CD14-positive monocyte (primary cell): ENCODE results near the gene SSBP2. TPM values are rescaled to one million over a fixed set of nuclear protein-coding genes. Genes with fewer than 3 reads are reported as not detected.
"Not testable (repeated sequence)": the region's sequence is repeated elsewhere in the genome, so short reads cannot be mapped to it uniquely, and the experiment has no call there.

Experiments
- DNase-seq, 3 donors: peaks; one replicate each; pipeline ENCODE4 v3.0.0-alpha.2; 2011 to 2022
- H2AFZ ChIP-seq: 2 replicates; pipeline ENCODE4 v1.6.0; 2012; ENCODE audit warnings: mild to moderate bottlenecking, low read depth, low read length, inconsistent platforms; ENCODE audit not compliant: insufficient read depth, poor library complexity, severe bottlenecking
- H3K27ac ChIP-seq, 2 donors: 1 replicate in 1 of 2; 2 replicates in 1 of 2; pipeline ENCODE4 v1.5.1; 2012 to 2013; ENCODE audit warnings: low read length in 2 of 2, control low read depth in 1 of 2, inconsistent platforms in 1 of 2, low read depth in 1 of 2, mild to moderate bottlenecking in 1 of 2
- H3K27me3 ChIP-seq, 2 donors: one replicate each; pipeline versions ENCODE4 v1.6.0 to v1.6.1; 2011 to 2013; ENCODE audit warnings: low read length in 2 of 2; ENCODE audit not compliant: control insufficient read depth in 2 of 2, insufficient read depth in 2 of 2
- H3K36me3 ChIP-seq, 2 donors: replicated peaks in 1 of 2; 1 replicate in 1 of 2; 2 replicates in 1 of 2; pipeline versions ENCODE4 v1.5.1 to v1.6.1; 2012 to 2013; ENCODE audit warnings: low read length in 2 of 2, control low read depth in 1 of 2, inconsistent platforms in 1 of 2, mild to moderate bottlenecking in 1 of 2; ENCODE audit not compliant: insufficient read depth in 2 of 2, control insufficient read depth in 1 of 2
- H3K4me1 ChIP-seq, 2 donors: 1 replicate in 1 of 2; 2 replicates in 1 of 2; pipeline versions ENCODE4 v1.5.1 to v1.6.1; 2012 to 2013; ENCODE audit warnings: low read length in 2 of 2, control low read depth in 1 of 2, inconsistent platforms in 1 of 2, mild to moderate bottlenecking in 1 of 2, moderate library complexity in 1 of 2; ENCODE audit not compliant: insufficient read depth in 2 of 2, control insufficient read depth in 1 of 2
- H3K4me2 ChIP-seq: replicated peaks from 2 replicates; pipeline ENCODE3; 2012; ENCODE audit warnings: low read length, moderate library complexity, mild to moderate bottlenecking; ENCODE audit not compliant: poor library complexity, severe bottlenecking; ENCODE audit errors: extremely low read depth
- H3K4me3 ChIP-seq, 3 experiments: fragments of 200-600 bp in 1 of 3; sonication (generic) in 1 of 3; replicated peaks in 1 of 3; 1 replicate in 2 of 3; 2 replicates in 1 of 3; pipeline ENCODE4 v1.5.1; 2011 to 2013; ENCODE audit warnings: low read length in 3 of 3, mild to moderate bottlenecking in 3 of 3, control low read depth in 2 of 3, low read depth in 2 of 3, inconsistent platforms in 1 of 3, moderate library complexity in 1 of 3
- H3K79me2 ChIP-seq: 2 replicates; pipeline ENCODE4 v1.6.0; 2012; ENCODE audit warnings: mild to moderate bottlenecking, control low read depth, inconsistent platforms, low read length, moderate library complexity; ENCODE audit not compliant: insufficient read depth
- H3K9ac ChIP-seq: 2 replicates; pipeline ENCODE4 v1.6.0; 2017; ENCODE audit warnings: low read length, mild to moderate bottlenecking; ENCODE audit not compliant: insufficient read depth, poor library complexity, severe bottlenecking
- H3K9me3 ChIP-seq, 2 donors: replicated peaks in 1 of 2; 1 replicate in 1 of 2; 2 replicates in 1 of 2; pipeline versions ENCODE4 v1.5.1 to v1.6.1; 2012 to 2013; ENCODE audit warnings: low read length in 2 of 2, control low read depth in 1 of 2; ENCODE audit not compliant: control insufficient read depth in 1 of 2, insufficient read depth in 1 of 2
- H4K20me1 ChIP-seq: 2 replicates; pipeline ENCODE4 v1.6.0; 2012; ENCODE audit warnings: mild to moderate bottlenecking, low read length, control low read depth, moderate library complexity; ENCODE audit not compliant: insufficient read depth
- H3K27ac Mint-ChIP-seq, 7 donors: one replicate each; pipeline ENCODE4 v1.8.0; 2020; ENCODE audit warnings: mild to moderate bottlenecking in 7 of 7, mixed read lengths in 7 of 7, moderate library complexity in 6 of 7, inconsistent platforms in 2 of 7
- H3K27me3 Mint-ChIP-seq, 3 donors: one replicate each; pipeline ENCODE4 v1.8.0; 2021 to 2022; ENCODE audit warnings: low read depth in 3 of 3, mild to moderate bottlenecking in 3 of 3, mixed read lengths in 3 of 3, moderate library complexity in 3 of 3, inconsistent platforms in 1 of 3
- H3K36me3 Mint-ChIP-seq, 2 donors: one replicate each; pipeline ENCODE4 v1.8.0; 2020; ENCODE audit warnings: mixed read lengths in 2 of 2, inconsistent platforms in 1 of 2, mild to moderate bottlenecking in 1 of 2
- H3K4me1 Mint-ChIP-seq: one replicate; pipeline ENCODE4 v1.8.0; 2020; ENCODE audit warnings: mild to moderate bottlenecking, mixed read lengths
- H3K4me3 Mint-ChIP-seq, 2 donors: one replicate each; pipeline ENCODE4 v1.8.0; 2020; ENCODE audit warnings: mild to moderate bottlenecking in 2 of 2, mixed read lengths in 2 of 2, moderate library complexity in 1 of 2
- H3K9me3 Mint-ChIP-seq, 7 donors: one replicate each; pipeline ENCODE4 v1.8.0; 2020 to 2022; ENCODE audit warnings: mixed read lengths in 7 of 7, mild to moderate bottlenecking in 6 of 7, moderate library complexity in 6 of 7, inconsistent platforms in 2 of 7
- WGBS: methylation state at CpG from one replicate; pipeline ENCODE4 v1.1.5; 2013; ENCODE audit warnings: missing lambda C conversion rate; ENCODE audit not compliant: insufficient coverage; 5-methylcytosine and 5-hydroxymethylcytosine counted together
- intact Hi-C, 2 donors: fragments of 100-400 bp; cut with micrococcal nuclease; formaldehyde crosslinking; loops; one replicate each; pipeline versions ENCODE4 v1.15.0 to v1.15.1; 2023
- polyA plus RNA-seq, 3 donors: library from polyadenylated mRNA; depleted of rRNA in 1 of 3; unstranded in 2 of 3; stranded (reverse) in 1 of 3; fragments of 300-500 nt in 2 of 3; fragments of >200 nt in 1 of 3; fragmentation: Illumina TruSeq in 2 of 3; gene quantifications; 1 replicate in 2 of 3; 2 replicates in 1 of 3; pipeline ENCODE4 v1.2.3, GENCODE V29; 2012 to 2021
- TF ChIP-seq, protein P1 (sequence below): fragments of 200-600 bp; IDR thresholded peaks from one replicate; pipeline ENCODE4 v1.8.0; 2022; ENCODE audit warnings: antibody characterized with exemption, mild to moderate bottlenecking

The SSBP2 gene
- polyA plus RNA-seq, 3 donors, result 29.1 to 55.2 (median 53.4) TPM

DNA sequence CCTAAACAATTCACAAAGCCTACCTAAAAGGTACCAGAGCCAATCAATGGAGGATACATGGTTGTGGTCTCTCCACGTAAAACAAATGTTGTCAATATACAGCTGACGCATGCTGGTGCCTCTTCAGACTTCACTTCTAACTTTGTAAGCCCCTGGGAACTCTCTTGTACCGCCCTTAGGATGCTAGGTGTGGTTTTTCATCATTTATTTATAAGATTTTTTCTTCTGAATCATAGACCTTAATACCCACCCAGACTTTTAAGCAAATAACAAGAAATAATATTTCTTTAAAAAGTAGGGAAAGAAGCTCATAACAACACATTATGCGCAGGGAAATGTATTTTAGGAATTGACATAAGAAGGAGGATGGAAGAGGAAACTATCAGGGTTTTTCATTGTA is 33.0 kb downstream of the SSBP2 start:
- Histone ChIP-seq H3K9ac (no peak overlapping the region), H3K9me3 (no peaks in the 10 kb centered on the region), H3K79me2 (peaks cover 5% of the 10 kb centered on the region), H3K36me3 (no peaks in the 10 kb centered on the region), H3K4me1 (no peaks in the 10 kb centered on the region), H3K4me2 (no peak overlapping the region), H4K20me1 (peaks cover 43% of the 10 kb centered on the region), H3K27ac (no peak overlapping the region), H2AFZ (no peak overlapping the region), H3K4me3 (no peak overlapping the region), H3K27me3 (no peaks in the 10 kb centered on the region)
- WGBS, result 83% methylated on average over 1 of the region's 4 CpGs
- intact Hi-C loops, result no loop called here
- Mint-ChIP-seq H3K9me3 (peaks cover 0 to 3% (median 0%) of the 10 kb centered on the region in 7 donors), H3K4me3 (no peak overlapping the region), H3K36me3 (peaks cover 3 to 6% of the 10 kb centered on the region in 2 donors), H3K27me3 (no peaks in the 10 kb centered on the region), H3K27ac (no peak overlapping the region), H3K4me1 (peaks cover 16% of the 10 kb centered on the region)
- TF ChIP-seq, protein P1, sequence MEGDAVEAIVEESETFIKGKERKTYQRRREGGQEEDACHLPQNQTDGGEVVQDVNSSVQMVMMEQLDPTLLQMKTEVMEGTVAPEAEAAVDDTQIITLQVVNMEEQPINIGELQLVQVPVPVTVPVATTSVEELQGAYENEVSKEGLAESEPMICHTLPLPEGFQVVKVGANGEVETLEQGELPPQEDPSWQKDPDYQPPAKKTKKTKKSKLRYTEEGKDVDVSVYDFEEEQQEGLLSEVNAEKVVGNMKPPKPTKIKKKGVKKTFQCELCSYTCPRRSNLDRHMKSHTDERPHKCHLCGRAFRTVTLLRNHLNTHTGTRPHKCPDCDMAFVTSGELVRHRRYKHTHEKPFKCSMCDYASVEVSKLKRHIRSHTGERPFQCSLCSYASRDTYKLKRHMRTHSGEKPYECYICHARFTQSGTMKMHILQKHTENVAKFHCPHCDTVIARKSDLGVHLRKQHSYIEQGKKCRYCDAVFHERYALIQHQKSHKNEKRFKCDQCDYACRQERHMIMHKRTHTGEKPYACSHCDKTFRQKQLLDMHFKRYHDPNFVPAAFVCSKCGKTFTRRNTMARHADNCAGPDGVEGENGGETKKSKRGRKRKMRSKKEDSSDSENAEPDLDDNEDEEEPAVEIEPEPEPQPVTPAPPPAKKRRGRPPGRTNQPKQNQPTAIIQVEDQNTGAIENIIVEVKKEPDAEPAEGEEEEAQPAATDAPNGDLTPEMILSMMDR, result no peak
- no peak for DNase-seq

GRCh38 chr5:81717226-81717625 is 33.7 kb downstream of the SSBP2 start:
- intact Hi-C loops, result no loop called here
- Mint-ChIP-seq H3K9me3 (peaks cover 0 to 3% (median 0%) of the 10 kb centered on the region in 7 donors), H3K4me1 (peaks cover 13% of the 10 kb centered on the region), H3K27ac (no peak overlapping the region), H3K36me3 (peaks cover 3 to 6% of the 10 kb centered on the region in 2 donors), H3K4me3 (no peak overlapping the region), H3K27me3 (no peaks in the 10 kb centered on the region)
- H3K27me3 ChIP-seq, result no peaks in the 10 kb centered on the region
- no peak overlapping the region for H3K9ac ChIP-seq
- TF ChIP-seq, protein P1, result no peak
- no peak overlapping the region for H3K4me3 ChIP-seq
- no peak overlapping the region for H3K4me2 ChIP-seq
- peaks cover 5% of the 10 kb centered on the region for H3K79me2 ChIP-seq
- H3K36me3 ChIP-seq, result no peaks in the 10 kb centered on the region
- H3K4me1 ChIP-seq, result no peaks in the 10 kb centered on the region
- H3K9me3 ChIP-seq, result no peaks in the 10 kb centered on the region
- H3K27ac ChIP-seq, result no peak overlapping the region
- WGBS, result no CpG with 5 or more reads among the region's 1 CpG
- no peak overlapping the region for H2AFZ ChIP-seq
- peaks cover 43% of the 10 kb centered on the region for H4K20me1 ChIP-seq
- DNase-seq, result no peak

- H3K4me3 Mint-ChIP-seq, H3K27ac Mint-ChIP-seq, H3K9me3 ChIP-seq, H3K9ac ChIP-seq, intact Hi-C loops, H3K27me3 Mint-ChIP-seq, H3K4me2 ChIP-seq, H2AFZ ChIP-seq, H3K9me3 Mint-ChIP-seq, H3K4me3 ChIP-seq, DNase-seq, H3K79me2 ChIP-seq, H3K4me1 Mint-ChIP-seq, H3K4me1 ChIP-seq, H3K36me3 Mint-ChIP-seq, H3K27me3 ChIP-seq, H3K36me3 ChIP-seq, H3K27ac ChIP-seq: not testable (repeated sequence)
- peaks cover 40% of the 10 kb centered on the region for H4K20me1 ChIP-seq
- WGBS, result no CpG with 5 or more reads among the region's 2 CpGs
Observed at GRCh38 chr5:81714076-81714475, 36.8 kb downstream of the SSBP2 start.
